ENCODE data around the gene HCFC1R1.

Gene HCFC1R1

DNA sequence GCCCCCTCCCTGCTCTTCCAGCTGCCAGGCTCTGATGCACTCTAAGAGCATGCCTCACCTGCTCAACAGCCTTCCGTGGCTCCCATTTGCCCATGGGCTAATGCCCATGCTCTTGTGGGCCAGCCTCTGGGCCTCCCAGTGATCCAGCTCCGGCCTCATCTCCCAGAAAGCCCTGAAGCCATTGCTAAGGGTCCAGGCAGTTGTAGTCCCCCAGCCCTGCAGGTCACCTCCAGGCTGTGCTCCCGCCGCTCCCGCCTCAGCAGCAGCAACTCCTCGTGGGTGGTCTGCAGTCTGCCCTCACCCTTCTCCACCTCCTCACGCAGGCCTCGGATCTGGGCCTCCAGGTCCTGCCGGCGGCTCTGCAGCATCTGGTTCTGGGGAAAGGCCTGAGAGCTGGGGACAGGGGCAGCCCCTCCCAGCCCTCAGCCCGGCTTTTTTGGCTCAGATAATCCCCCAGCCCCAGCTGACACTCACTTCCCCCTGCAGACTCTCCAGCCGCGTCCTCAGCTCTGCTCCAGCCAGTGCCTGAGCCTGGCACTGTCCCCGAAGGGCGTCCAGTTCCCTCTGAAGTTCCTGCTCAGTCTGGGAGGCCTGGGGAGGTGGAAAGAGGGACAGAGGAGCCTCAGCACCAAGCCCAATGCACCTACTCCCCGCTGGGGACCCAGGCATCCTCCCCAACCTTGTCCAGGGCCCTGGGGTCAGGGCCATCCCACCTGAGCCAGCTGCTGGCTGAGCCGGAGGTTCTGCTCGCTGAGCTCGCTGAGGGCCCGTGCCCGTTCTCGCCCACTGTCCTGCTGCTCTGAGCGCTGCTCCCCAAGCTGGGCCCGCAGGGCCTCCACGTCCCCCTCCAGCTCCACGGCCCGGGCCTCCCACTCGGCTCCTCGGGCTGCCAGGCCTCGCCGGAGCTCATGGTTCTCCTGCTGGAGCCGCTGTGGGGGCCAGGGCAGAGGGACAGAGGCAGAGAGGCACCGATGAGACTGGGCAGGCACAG lies 6.8 kb upstream of the HCFC1R1 start:
- DNase-seq = no peak

DNA sequence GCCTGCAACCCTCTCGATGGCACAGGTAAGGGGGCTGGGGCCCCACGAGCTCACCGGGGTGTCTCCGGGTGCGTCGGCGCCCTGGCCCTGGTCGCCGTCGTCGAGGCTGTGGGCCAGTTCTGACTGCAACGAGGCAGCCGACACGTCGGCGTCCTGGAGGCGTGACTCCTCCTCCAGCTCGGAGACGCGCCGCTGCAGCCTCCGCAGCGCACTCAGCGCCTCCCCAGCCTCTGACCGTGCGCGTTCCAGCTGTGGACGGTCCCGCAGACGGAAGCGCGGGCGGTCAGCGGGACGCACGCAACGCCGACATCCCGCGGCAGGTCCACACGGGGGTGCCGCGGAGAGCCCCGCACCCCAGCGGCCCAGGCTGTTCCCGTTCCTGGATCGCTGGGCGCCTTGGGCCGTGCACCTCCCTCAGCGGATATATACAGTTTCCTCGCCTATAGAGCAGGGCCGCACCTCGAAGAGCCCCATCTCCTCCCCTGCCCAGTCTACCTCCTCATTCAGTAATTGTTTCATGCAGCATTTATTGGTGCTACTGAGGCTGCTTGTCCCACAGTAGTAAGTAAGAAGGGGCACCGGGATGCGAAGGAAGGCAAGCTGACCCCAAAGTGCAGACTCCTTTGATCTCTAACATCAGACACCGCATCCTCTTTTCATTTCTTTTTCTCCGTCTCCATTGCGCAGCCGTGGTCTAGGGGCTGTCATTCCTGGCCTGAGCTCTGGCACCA lies 5.9 kb upstream of the HCFC1R1 start:
- no peak for DNase-seq

DNA sequence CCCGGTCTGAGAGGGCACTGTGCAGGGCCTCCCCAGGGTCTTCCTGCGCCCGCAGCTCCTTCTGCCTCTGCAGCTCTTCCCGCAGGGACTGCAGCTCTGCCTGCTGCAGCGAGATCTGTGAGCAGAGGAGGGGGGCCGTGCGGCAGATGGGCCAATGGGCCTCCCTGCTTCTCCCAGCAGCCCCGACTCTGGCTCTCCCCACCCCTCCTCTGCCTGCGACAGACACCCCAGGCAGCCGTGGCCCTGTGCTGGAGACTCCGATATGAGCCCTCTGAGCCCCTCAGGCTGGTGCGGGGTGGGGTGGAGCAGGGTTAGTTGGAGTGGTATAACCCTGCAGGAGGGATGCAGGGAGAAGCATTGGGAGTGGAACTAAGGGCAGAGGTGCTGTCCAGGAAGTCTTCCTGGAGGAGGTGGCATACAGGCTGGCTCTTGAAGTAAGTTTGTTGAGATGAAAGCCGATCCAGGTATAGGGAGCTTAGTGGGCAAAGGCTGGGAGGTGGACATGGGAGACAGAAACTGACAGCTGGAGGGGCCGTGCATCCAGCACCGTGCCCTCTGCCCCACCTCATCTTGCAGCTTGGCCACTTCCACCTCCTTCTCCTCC lies 5.1 kb upstream of the HCFC1R1 start:
- no peak for DNase-seq

DNA sequence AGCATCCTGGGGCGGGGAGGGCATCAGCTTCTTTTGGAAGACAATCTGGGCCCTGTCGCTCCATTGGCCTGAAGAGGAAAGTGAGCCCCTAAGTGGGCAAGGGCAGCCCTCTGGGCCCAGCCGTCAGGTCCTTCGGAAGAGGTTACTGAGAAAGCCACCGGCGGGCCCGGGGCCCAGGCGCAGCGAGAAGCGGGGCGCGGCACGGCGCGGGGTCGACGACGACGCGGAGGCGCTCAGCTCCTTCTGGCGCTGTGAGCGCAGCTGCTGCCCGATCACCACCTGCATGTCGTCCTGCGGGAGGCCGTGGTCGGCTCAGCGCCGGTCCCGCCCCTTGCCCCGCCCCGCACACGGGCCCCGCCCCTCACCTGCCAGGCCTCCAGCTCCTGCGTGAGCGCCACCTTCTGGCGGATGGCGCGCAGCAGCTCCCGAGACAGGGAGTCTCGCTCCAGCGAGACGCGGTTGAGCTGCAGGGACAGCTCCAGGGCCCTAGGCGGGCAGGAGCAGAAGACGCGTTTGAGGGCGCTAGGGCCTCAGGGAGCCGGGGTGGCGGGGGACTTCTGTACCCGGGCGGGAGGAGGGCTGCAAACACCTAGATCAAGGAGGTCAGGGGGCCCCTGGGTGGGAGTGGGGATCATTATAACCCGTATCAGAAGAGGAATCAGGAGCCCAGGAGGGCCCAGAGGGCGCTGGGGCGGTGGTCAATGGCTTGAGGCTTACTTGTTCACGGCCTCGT lies 4.4 kb upstream of the HCFC1R1 start:
- DNase-seq = peak; percentile 83

DNA sequence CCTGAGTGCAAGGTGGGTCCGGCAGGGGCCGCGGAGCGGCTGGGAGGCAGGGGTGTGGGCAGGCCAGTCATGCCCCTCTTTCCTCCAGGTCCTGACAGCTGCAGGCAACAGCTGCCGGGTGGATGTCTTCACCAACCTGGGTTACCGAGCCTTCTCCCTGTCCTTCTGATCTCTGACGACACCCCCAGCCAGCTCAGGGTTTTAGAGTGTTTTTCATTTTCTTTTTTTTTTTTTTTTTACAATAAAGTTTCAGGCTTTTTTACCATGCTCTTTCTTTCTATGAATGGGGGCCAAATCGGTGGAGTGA lies 3.7 kb upstream of the HCFC1R1 start:
- DNase-seq = no peak

DNA sequence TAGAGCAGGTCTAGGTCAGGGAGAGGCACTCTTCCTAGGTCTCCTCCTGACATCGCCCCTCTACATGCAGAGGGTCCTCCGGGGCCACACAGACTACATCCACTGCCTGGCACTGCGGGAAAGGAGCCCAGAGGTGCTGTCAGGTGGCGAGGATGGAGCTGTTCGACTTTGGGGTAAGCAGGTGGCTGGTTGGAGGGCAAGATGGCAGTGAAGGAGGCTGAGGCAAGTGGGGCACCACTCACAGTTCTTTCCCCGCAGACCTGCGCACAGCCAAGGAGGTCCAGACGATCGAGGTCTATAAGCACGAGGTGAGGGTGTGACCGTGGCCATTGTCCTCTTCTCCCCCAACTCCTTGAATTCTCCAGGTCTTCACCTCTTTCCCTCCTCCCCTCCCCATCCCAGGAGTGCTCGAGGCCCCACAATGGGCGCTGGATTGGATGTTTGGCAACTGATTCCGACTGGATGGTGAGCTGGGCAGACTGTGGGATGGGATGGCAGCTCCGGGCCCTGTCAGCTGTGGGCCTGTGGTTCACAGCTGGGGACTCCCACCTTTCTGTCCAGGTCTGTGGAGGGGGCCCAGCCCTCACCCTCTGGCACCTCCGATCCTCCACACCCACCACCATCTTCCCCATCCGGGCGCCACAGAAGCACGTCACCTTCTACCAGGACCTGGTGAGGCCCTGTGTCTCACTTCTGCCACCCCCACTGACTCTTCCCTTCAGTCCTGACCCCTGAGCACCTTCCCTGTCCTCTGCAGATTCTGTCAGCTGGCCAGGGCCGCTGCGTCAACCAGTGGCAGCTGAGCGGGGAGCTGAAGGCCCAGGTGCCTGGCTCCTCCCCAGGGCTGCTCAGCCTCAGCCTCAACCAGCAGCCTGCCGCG lies 3.1 kb upstream of the HCFC1R1 start:
- DNase-seq = no peak

DNA sequence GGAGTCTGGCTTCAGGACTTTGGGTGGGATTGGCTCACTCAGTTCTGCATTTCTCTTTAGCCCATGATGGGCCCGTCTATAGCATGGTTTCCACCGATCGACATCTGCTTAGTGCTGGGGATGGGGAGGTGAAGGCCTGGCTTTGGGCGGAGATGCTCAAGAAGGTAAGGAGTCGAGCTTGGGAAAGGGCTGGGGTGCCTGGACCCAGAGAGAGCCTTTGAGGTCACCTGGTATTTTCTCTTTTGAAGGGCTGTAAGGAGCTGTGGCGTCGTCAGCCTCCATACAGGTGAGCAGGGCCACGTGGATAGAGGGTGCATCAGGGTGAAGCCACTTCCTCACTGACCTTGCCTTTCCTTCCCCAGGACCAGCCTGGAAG lies 2.2 kb upstream of the HCFC1R1 start:
- DNase-seq = no peak

DNA sequence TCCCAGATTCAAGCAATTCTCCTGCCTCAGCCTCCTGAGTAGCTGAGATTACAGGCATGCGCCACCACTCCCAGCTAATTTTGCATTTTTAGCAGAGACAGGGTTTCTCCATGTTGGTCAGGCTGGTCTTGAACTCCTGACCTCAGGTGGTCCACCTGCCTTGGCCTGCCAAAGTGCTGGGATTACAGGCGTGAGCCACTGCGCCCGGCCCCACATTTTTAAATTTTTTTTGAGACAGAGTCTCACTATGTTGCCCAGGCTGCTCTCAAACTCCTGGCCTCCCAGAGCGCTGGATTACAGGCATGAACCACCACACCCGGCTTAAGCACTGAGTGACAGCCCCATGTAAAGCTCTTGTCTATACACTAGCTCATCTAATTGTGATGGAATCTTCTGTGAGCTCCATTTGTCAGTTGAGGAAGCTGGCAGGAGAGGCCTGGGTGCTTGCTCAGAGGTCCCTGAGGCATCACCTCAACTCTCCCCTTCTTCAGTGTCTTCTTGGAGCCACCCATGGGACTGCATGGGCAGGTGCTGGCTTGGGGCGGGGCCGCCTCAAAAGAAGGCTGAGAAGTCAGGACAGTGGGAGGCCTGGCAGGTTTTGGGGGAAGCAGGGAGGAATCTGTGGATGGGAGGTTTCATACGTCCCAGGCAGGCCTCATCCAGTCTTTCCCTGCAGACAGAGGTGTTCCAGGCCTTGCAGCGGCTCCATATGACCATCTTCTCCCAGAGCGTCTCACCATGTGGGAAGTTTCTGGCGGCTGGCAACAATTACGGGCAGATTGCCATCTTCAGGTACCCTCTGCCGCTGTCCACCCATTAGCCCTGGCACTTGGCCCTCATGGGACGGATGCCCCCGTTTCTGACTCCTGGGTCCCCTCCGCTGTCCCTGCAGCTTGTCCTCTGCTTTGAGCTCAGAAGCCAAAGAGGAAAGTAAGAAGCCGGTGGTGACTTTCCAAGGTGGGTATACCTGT lies 1.6 kb upstream of the HCFC1R1 start:
- DNase-seq = no peak

DNA sequence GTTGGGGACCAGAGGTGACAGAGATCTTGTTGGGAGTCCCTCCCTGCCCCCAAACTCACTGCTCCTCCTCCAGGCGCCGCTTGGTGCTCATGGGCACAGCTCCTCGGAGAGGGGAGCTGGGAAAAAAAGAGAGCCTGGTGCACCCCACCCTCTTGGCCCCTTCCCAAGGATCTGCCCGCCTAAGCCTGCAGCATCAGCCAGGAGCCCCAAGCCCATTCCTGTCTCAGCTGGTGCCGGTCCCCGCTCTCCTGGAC lies 400 bp downstream of the HCFC1R1 start:
- DNase-seq = no peak

DNA sequence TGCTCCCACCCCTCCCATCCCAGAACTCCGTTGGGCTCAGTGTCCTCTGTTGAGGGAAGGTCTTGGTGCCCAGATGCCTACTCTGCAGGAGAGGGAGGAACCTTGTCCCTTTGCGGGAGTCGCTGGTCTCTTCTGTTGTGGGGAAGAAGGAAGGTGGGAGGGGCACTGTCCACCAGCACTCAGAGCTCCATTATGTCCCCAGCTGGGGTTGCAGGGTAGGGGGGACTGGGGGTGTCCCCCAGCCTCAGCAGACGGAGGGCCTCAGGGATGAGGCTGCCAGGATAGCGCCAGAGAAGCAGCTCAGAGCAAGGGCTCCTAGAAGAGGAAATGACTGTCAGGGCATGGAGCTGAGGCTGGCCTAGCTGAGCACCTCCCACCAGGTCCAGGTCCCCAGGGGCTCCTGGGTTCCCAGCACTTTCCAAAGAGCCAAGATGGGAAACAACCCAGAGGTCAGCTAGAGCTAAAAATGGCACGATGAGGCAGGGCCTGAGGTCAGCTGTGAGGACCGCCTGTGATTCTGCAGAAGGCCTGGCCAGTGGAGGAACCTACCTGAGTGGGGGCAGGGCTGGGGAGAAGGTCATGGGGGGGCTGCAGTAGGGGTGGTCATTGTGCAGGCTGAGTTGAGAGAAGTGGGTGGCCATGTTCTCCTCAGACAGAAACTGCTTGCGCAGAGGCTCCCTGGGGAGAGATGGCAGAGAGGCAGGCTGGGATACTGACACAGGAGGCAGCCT lies 893 bp downstream of the HCFC1R1 start:
- DNase-seq = no peak

DNA sequence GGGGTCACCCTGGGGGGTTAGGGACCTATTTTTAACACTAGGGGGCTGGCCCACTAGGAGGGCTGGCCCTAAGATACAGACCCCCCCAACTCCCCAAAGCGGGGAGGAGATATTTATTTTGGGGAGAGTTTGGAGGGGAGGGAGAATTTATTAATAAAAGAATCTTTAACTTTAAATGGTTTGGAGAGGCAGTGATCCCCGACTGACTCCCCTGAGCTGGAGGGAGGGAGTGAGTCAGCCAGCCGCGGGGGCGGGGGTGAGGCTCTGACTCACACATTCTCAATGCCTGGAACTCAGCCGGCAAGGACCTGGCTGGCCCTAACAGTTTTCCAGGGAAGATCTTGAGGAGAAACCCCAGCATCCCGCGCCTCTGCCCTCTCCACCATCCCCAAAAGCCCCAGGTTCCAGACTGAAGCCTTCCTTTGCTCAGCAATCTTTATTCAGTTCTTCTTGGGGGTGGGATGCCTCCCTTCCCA lies 1.5 kb downstream of the HCFC1R1 start:
- DNase-seq = no peak

DNA sequence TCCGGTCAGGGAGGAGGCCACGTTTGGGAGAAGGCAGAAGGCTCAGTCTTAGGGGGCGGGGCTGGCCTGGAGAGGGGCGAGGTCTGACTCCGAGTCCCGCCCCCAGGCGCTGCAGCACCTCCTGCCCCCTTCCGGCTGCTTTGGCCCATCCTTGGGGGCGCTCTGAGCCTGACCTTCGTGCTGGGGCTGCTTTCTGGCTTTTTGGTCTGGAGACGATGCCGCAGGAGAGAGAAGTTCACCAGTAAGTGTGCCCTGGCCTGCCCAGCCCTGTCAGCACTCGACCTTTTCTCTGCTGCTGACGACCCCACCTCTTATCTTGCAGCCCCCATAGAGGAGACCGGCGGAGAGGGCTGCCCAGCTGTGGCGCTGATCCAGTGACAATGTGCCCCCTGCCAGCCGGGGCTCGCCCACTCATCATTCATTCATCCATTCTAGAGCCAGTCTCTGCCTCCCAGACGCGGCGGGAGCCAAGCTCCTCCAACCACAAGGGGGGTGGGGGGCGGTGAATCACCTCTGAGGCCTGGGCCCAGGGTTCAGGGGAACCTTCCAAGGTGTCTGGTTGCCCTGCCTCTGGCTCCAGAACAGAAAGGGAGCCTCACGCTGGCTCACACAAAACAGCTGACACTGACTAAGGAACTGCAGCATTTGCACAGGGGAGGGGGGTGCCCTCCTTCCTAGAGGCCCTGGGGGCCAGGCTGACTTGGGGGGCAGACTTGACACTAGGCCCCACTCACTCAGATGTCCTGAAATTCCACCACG lies 2.1 kb downstream of the HCFC1R1 start:
- DNase-seq = peak; percentile 36

DNA sequence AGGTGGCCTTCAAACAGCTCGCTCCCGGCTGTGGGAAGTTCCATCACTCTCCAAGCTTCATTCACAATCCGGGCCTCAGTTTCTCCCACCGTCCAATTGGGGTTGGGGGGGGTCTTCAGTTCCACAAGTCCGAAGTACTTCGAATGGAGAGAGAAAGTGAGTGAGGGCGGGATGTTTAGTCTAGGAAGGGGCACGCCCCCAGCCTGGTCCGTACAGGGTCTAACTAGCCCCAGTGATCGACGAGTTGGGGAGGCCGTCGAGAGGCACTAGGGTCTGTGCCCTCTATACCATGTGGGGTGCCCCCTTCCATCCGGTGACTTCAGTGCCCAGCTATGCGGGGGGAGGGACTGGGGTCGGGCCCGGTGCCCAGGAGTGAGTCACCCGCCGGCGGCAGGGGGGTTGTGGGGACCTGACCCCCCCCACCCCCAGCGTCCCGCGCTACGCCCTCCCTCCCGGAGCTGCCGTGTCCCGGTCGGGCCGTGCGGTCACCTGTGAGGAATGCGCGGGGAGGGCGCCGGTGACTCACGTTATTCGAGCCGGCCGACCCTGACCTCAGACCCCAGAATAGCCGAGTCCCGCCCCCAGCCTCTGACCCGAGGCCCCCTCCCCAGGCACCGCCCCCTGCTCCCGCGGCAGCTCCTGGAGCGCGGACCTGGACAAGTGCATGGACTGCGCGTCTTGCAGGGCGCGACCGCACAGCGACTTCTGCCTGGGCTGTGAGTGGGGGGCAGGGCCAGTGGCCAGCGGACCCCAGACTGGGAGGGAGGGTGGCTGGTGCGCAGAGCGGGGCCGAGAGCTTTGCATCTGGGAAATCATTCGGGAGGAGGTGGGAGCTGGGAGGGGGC lies 2.9 kb downstream of the HCFC1R1 start:
- peak; percentile 18 for DNase-seq

DNA sequence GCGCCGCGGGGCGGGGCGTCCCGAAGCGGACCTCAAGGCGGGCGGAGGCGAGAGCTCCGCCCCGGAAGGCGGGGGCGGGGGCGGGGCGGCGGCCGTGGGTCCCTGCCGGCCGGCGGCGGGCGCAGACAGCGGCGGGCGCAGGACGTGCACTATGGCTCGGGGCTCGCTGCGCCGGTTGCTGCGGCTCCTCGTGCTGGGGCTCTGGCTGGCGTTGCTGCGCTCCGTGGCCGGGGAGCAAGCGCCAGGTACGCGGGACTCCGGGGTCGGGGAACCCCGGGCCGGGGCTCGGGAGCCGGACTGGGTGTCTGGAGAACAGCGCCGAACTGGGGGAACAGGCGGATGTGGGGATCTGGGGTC lies 3.5 kb downstream of the HCFC1R1 start, which contains the start of gene TNFRSF12A:
Gene TNFRSF12A (plus strand): TSS at position 122 of the 357 bp plus-strand sequence. CDS start 30 bp downstream, at position 152.
- DNase-seq = peak; percentile 64

DNA sequence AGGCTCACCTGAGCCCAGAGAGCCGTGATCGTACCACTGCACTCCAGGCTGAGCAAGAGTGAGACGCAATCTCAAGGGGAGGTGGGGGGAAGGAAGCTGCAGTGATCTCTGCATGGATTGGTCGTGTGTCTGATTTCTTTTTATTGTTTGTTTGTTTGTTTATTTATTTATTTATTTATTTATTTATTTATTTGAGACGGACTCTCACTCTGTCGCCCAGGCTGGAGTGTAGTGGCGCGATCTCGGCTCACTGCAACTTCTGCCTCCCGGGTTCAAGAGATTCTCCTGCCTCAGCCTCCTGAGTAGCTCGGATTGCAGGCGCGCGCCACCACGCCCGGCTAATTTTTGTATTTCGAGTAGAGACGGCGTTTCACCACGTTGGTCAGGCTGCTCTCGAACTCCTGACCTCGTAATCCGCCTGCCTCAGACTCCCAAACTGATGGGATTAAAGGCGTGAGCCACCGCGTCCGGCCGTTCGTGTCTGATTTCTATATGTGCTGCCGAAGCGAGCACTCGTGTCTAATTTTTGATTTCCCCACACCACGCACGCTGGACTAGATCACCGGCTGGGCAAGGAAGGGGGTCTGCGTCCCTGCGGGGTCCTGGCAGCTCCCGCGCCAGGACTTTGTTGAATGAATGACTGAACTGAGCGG lies 4.0 kb downstream of the HCFC1R1 start:
- DNase-seq = no peak

DNA sequence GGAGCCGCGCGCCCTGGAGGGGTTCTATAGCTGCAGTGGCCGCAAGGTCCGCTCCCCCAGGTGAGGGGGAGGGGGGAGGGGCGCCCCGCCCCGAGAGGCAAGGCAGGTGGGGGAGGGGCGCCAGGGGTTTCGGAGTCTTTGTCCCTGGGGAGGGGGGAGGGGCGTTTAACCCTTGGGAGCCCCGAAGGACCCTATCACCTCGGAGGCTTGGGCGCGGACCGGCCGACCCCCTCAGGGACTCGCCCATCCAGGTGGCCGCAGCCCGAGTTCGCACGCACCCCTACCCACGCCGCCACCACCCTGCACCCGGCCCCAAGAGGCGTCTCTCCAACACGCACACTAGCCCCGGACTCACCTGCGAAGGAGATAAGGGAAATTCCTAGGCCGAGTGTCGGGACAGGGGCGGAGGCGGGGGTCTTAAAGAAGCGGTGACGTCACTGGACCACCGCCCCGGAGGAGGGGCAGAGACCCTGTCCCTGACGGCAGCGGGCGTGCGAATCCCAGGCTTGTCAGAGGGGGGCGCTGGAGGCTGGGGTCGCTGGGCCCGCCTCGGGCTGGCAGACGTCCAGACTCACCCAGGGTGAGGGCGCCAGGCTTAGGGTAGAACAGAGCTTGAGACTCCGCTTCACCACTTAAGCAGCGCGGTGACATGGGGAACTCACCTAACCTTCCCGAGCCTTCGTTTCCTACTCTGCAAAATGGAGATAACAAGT lies 5.8 kb downstream of the HCFC1R1 start, which contains the start of gene CLDN6:
Gene CLDN6 (minus strand): TSS at position 390 of the 713 bp plus-strand sequence. CDS start 2,162 bp downstream, outside the sequence.
- DNase-seq = no peak

DNA sequence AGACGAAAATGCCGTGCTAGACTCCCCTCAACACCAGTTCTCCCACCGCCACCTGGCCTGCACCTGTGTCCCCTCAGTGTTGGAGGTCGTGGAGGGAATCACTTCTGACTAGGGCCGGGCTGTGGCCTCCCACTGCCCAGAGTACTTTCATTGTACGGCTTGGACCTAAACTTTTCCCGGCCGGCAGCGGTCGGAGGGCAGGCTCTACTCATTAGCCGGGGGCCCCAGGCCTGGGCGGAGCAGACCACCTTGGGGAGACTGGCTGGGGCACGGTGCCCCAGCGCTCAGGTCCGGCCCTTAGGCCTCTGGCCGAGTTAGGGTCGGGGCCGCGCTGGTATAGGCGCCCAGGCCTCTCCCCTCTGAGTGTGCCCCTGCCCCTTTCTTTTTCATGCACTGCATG lies 6.4 kb downstream of the HCFC1R1 start:
- no peak for DNase-seq
